Activated CD4-positive, alpha-beta memory T cell treated with anti-CD3 and anti-CD28 coated beads, Interleukin-2, amount 10 ng/mL, durations not matched to agents 7 days and 5 days (primary cell): ENCODE results near the gene B4GALT3. TPM values are rescaled to one million over a fixed set of nuclear protein-coding genes. Genes with fewer than 3 reads are reported as not detected.

Experiments used
- CTCF ChIA-PET: fragments of 350-600 bp; sonication (Branson Sonifier 250); formaldehyde crosslinking; loops from one replicate; lab custom pipeline; 2021; ENCODE audit warnings: antibody characterized with exemption, inconsistent platforms; lab: Charles Lee
- POLR2A ChIA-PET: fragments of 350-600 bp; sonication (Branson Sonifier 250); formaldehyde crosslinking; loops from one replicate; lab custom pipeline; 2021; ENCODE audit warnings: antibody characterized with exemption; lab: Charles Lee
- DNase-seq: peaks from one replicate; pipeline ENCODE4 v3.0.0-alpha.2; 2020
- H3K27ac Mint-ChIP-seq: one replicate; pipeline ENCODE4 v1.8.0; 2021; ENCODE audit warnings: mild to moderate bottlenecking, mixed read lengths
- H3K27me3 Mint-ChIP-seq: one replicate; pipeline ENCODE4 v1.8.0; 2021; ENCODE audit warnings: mixed read lengths
- H3K36me3 Mint-ChIP-seq: one replicate; pipeline ENCODE4 v1.8.0; 2021; ENCODE audit warnings: low read depth, mixed read lengths
- H3K4me1 Mint-ChIP-seq: one replicate; pipeline ENCODE4 v1.8.0; 2021; ENCODE audit warnings: mixed read lengths
- H3K4me3 Mint-ChIP-seq: one replicate; pipeline ENCODE4 v1.8.0; 2021; ENCODE audit warnings: mild to moderate bottlenecking, mixed read lengths
- H3K9me3 Mint-ChIP-seq: one replicate; pipeline ENCODE4 v1.8.0; 2021; ENCODE audit warnings: mixed read lengths
- total RNA-seq, 2 experiments: library from RNA; stranded (reverse); gene quantifications; one replicate each; pipeline ENCODE4 v1.2.3, GENCODE V29; 2021

Gene B4GALT3
- total RNA-seq, 2 experiments from 2014 or later = 55.0 to 56.7 TPM

DNA sequence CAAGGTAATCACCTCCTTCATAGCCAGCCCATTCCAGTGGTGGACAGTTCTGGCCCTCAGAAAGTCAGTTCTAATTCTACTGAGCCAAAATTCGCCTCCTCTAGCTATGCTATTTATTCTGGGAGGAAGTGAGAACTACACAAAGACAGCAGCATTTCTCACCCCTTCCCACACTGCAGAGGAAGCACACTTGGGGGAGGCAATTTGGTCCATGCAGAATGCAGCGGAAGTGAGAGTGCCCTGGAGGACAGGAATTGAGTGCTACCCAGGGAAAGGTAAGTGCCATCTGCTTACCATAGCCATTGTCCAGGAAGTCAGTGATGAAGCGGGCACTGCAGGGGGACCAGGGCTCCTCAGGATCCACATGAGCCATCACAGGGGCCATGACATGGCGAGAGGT is 17.9 kb upstream of the B4GALT3 start:
- POLR2A ChIA-PET = interaction anchor here (1.2 kb wide), 1 partner anchor 13 kb away, joined by 5 read pairs; no protein-coding TSS in a partner anchor
- no peaks in the 10 kb centered on the region for H3K9me3 Mint-ChIP-seq
- CTCF ChIA-PET = interaction anchor here (0.9 to 6.7 kb wide), 2 partner anchors 10 to 14 kb away, joined by 3 to 79 read pairs; no protein-coding TSS in a partner anchor
- DNase-seq = no peak
- peaks cover 56% of the 10 kb centered on the region for H3K4me1 Mint-ChIP-seq
- H3K4me3 Mint-ChIP-seq = no peak overlapping the region
- peak overlapping the region; percentile 12 for H3K27ac Mint-ChIP-seq
- H3K36me3 Mint-ChIP-seq = no peaks in the 10 kb centered on the region
- H3K27me3 Mint-ChIP-seq = no peaks in the 10 kb centered on the region

DNA sequence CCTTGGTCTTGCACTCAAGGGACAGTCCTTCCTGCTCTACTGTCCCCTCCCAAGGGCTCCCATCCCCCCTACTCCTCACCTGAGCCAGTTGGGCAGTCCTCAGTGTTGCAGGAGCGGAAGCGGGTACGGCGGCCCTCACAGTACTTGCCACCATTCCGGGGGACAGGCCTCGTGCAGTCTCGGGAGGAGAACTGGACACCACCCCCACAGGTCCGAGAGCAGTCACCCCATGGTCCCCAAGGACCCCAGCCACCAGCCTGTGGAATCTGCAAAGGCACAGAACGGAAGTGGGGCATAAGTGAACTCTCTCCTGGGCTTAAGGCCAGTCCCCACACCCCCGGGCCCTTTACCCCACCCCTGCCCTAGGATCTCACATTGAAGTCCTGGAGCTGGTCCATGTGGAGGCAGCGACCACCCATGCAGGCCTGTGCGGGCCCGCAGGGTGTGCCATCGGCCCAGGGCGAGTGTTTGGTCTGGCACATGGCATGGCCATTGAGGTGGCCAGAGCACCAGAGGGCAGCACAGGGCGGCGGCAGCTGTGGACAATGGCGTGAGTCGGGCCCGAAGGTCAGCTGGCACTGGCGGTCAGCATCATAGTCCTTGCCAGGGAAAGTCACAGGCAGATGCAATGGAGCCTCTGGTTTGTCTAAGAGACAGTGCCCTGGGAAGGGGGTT is 16.4 kb upstream of the B4GALT3 start:
- Mint-ChIP-seq H3K9me3 (no peaks in the 10 kb centered on the region), H3K36me3 (no peaks in the 10 kb centered on the region), H3K4me1 (peaks cover 50% of the 10 kb centered on the region), H3K4me3 (no peak overlapping the region), H3K27me3 (no peaks in the 10 kb centered on the region), H3K27ac (no peak overlapping the region)
- ChIA-PET POLR2A (interaction anchor here (1.0 to 4.3 kb wide), 4 partner anchors 9 to 19 kb away, joined by 3 to 49 read pairs (median 14); partner anchors contain the start of gene NDUFS2), CTCF (interaction anchor here (1.0 to 6.7 kb wide), 7 partner anchors 9 to 188 kb away, joined by 4 to 79 read pairs (median 19); partner anchors contain the start of genes NDUFS2, PPOX and TOMM40L)
- no peak for DNase-seq

DNA sequence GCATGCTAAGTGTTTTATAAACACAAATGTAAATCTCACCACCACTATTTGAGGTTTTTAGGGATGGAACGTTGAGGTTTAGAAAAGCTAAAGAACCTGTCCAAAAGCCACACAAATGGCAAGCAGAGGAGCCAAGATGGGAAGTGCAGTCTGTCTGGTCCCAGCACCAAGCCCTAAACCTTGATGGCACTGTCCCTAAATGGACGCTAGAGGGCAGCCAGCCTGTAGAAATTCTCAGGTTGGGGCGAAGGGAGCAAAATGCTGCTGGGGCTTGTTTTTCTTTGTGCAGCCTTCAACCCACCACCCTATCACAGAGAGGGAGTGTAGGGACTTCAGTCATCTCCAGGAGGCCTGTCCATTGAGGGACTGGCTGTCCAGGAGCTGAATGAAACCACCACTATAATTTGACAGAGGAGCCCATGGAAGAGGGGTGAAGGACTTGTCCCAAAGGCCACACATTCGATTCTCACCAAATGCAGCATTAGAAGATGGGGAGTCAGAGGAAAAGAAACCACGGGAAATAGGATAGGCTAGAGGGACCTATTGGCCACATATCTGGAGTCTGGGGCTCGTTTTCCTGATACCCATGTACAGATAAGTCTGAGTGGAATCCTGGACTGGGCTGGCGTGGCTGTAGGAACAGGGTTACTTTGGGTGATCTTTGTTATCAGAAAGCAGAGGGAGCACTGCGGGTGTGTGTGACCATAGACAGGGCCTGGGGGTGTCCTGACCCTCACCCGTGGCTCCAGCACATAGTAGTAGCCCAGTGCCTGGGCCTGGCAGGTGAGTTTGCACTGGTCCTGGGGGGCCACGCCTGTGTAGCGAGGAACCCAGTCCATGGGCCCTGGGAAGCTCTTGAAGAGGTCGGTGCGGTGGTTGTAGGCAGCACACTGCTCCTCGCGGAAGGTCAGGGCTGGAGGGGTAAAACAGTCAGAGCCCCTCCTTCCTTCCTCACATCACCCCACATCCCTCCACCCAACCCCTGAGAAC is 15.5 kb upstream of the B4GALT3 start:
- Mint-ChIP-seq H3K4me3 (no peak overlapping the region), H3K4me1 (peaks cover 53% of the 10 kb centered on the region), H3K27me3 (no peaks in the 10 kb centered on the region), H3K27ac (peak overlapping the region; percentile 56), H3K9me3 (no peaks in the 10 kb centered on the region), H3K36me3 (no peaks in the 10 kb centered on the region)
- peak; percentile 77 for DNase-seq
- ChIA-PET CTCF (interaction anchor here (0.6 to 6.7 kb wide), 21 partner anchors 10 to 268 kb away, joined by 3 to 79 read pairs (median 5); partner anchors contain the start of genes B4GALT3, NDUFS2, PPOX and TOMM40L), POLR2A (interaction anchor here (0.6 to 4.3 kb wide), 6 partner anchors 10 to 33 kb away, joined by 3 to 49 read pairs (median 10); partner anchors contain the start of genes B4GALT3, NDUFS2 and TOMM40L)

DNA sequence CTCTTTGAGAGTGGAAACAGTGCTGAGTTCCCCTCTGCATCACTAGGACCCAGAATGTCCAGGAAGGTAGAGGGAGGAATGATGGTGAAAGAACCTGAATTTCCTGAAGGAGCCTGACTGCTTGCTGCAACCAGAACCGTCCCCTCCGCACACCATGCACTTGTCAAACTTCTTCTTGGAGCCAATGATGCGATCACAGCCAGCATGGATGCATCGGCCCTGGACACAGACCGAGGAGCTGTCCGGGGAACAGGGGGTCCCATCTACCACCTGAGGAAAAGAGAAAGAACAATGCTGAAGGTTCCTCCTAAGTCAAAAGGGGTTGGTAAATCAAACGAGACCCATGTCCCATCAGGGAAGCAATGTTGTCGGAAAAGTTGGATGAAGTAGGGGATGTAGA is 14.7 kb upstream of the B4GALT3 start:
- no peak overlapping the region for H3K4me3 Mint-ChIP-seq
- no peak for DNase-seq
- H3K36me3 Mint-ChIP-seq = no peaks in the 10 kb centered on the region
- ChIA-PET CTCF (interaction anchor here (0.6 to 6.7 kb wide), 20 partner anchors 10 to 198 kb away, joined by 3 to 79 read pairs (median 5); partner anchors contain the start of genes B4GALT3, NDUFS2, PPOX and TOMM40L), POLR2A (interaction anchor here (1.0 to 4.3 kb wide), 6 partner anchors 9 to 34 kb away, joined by 4 to 49 read pairs (median 10); partner anchors contain the start of genes B4GALT3, NDUFS2, PPOX and TOMM40L)
- no peaks in the 10 kb centered on the region for H3K27me3 Mint-ChIP-seq
- no peaks in the 10 kb centered on the region for H3K9me3 Mint-ChIP-seq
- peaks cover 52% of the 10 kb centered on the region for H3K4me1 Mint-ChIP-seq
- H3K27ac Mint-ChIP-seq = no peak overlapping the region

DNA sequence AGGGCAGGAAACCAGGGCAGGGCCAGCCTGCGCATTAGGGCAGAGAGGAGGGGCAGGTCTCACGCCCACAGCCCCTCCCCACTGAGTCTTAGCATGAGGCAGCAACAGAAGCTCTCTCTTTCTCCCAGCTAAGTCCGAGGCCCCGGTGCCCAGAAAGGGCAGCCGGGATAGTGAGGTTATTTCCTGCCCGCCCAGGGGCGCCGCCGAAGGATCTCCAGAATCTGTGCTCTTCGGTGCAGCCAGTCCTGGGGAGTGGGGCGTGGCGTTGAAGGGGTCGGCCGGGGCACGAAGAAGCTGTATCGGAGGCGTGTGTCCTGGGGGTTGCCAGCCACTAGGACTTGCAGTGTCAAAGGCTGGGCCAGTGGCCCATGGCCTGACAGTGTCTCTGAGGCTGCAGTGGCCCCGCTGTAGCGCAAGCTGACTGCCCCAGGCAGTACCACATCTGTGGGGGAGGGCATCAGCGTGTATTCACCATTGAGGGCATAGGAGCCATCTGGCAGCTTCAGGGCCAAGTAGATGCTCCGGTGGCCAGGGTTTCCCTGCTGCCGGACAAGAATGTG is 13.7 kb upstream of the B4GALT3 start:
- CTCF ChIA-PET = interaction anchor here (1.1 to 6.7 kb wide), 14 partner anchors 10 to 191 kb away, joined by 3 to 79 read pairs (median 6); partner anchors contain the start of genes B4GALT3, NDUFS2, PPOX and TOMM40L
- Mint-ChIP-seq H3K9me3 (no peaks in the 10 kb centered on the region), H3K27me3 (no peaks in the 10 kb centered on the region), H3K4me1 (peaks cover 55% of the 10 kb centered on the region), H3K27ac (no peak overlapping the region), H3K36me3 (no peaks in the 10 kb centered on the region), H3K4me3 (no peak overlapping the region)
- DNase-seq = no peak
- POLR2A ChIA-PET = interaction anchor here (1.0 to 4.3 kb wide), 8 partner anchors 9 to 145 kb away, joined by 3 to 49 read pairs (median 8); partner anchors contain the start of genes B4GALT3, NDUFS2, PPOX and TOMM40L

DNA sequence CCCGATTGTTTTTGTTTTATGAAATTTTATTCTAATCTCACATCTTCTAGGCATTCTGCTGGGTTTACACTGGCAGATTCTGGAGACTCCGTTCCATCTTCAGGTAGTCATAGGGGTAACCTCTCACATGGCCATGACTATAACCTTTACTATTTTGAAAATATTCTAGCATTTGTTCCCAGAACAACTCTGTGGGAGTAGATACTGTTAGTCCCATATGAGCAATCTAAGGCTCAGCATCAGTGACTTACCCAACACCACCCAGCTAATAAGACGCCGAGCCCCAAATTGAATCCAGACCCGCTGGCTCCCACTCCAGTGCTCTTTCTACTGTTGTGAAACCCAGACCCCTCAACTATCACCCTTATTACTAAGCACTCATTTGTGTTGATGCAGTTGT is 11.7 kb upstream of the B4GALT3 start:
- H3K36me3 Mint-ChIP-seq = no peaks in the 10 kb centered on the region
- H3K4me3 Mint-ChIP-seq = no peak overlapping the region
- peaks cover 61% of the 10 kb centered on the region for H3K4me1 Mint-ChIP-seq
- no peaks in the 10 kb centered on the region for H3K9me3 Mint-ChIP-seq
- no peak for DNase-seq
- no peaks in the 10 kb centered on the region for H3K27me3 Mint-ChIP-seq
- no peak overlapping the region for H3K27ac Mint-ChIP-seq
- ChIA-PET CTCF (interaction anchor here (1.8 to 6.7 kb wide), 2 partner anchors 8 to 37 kb away, joined by 6 to 79 read pairs; partner anchors contain the start of gene TOMM40L), POLR2A (interaction anchor here (1.8 kb wide), 1 partner anchor 13 kb away, joined by 10 read pairs; the partner anchor contains the start of gene NDUFS2)

DNA sequence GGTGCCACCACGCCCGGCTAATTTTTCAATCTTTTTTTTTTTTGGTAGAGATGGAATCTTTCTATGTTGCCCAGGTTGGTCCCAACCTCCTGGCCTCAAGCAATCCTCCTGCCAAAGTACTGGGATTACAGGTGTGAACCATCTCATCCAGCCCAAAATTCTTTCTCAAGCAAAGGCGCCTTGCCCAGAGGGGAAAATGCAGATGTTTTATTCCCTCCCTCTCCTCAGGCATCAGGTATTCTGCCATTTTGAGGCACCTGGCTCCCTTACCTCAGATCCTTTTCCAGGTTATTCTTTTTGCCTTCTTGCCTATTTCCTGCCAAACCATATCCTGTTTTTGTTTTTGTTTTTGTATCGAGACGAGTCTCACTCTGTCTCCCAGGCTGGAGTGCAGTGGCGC is 11.1 kb upstream of the B4GALT3 start:
- CTCF ChIA-PET = interaction anchor here (0.6 to 1.8 kb wide), 2 partner anchors 37 to 198 kb away, joined by 3 to 6 read pairs; partner anchors contain the start of gene TOMM40L
- Mint-ChIP-seq H3K9me3 (no peaks in the 10 kb centered on the region), H3K27ac (peak overlapping the region; percentile 19), H3K4me3 (no peak overlapping the region), H3K4me1 (peaks cover 68% of the 10 kb centered on the region), H3K27me3 (no peaks in the 10 kb centered on the region), H3K36me3 (no peaks in the 10 kb centered on the region)
- POLR2A ChIA-PET = interaction anchor here (1.8 kb wide), 1 partner anchor 14 kb away, joined by 10 read pairs; the partner anchor contains the start of gene NDUFS2
- no peak for DNase-seq

DNA sequence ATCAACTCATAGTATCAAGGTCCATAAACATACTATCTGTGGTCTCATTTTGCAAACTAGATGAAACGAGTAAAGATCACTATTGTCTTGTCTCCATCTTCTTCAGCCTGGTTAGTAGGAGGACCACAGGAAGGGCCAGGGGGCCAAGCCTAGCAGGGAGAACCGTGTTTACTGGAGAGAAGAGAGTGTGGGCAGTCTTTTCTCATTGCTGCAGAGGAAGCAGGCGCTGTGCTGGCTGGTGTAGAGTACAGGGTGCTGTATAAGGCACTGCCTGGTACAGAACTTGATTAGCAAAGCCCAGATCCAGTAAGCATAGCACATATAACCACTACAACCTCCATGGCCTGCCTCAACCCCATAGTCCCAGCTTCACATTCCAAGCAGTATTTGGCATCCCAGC is 10.0 kb upstream of the B4GALT3 start:
- H3K27ac Mint-ChIP-seq = peak overlapping the region; percentile 93

DNA sequence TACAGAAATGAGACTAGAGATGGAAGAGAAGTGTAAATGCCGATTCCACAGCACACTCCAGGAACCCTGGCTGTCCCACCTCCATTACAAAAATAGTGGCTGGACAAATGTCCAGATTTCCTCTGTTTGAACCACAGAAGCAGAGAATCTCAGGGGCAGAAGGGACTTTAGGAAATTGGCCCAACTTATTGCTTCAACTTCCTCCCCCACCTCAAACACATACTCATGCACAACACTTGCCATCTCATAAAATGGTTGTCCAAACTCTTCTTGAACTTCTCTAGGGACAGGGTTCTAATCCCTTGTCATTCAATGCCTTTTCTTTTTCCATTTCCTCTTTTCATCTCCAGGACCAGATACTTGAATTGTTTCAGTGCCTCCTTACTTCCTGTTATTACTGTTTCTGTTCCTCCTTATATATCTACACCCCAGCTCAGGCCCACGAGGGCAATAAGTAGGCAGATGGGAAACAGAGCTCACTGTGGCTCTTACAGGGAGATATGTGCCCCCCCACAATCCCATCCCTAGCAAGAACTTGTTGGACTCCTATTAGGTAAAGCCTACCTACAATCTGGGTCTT is 8.5 kb upstream of the B4GALT3 start:
- H3K27ac Mint-ChIP-seq = peak overlapping the region; percentile 93
- peak overlapping the region; percentile 71 for H3K4me3 Mint-ChIP-seq
- ChIA-PET CTCF (interaction anchor here (0.7 to 2.4 kb wide), 6 partner anchors 16 to 182 kb away, joined by 3 to 14 read pairs (median 4); partner anchors contain the start of genes CFAP126, NDUFS2, PPOX and TOMM40L), POLR2A (interaction anchor here (0.6 to 2.9 kb wide), 13 partner anchors 9 to 139 kb away, joined by 3 to 39 read pairs (median 4); partner anchors contain the start of genes ARHGAP30, B4GALT3, NDUFS2 and PPOX)
- peaks cover 75% of the 10 kb centered on the region for H3K4me1 Mint-ChIP-seq
- DNase-seq = no peak
- H3K36me3 Mint-ChIP-seq = peaks cover 3% of the 10 kb centered on the region
- H3K27me3 Mint-ChIP-seq = no peaks in the 10 kb centered on the region
- no peaks in the 10 kb centered on the region for H3K9me3 Mint-ChIP-seq

More for the DNA sequence above, 10.0 kb upstream of the B4GALT3 start:
- Mint-ChIP-seq H3K4me3 (no peak overlapping the region), H3K36me3 (peaks cover 3% of the 10 kb centered on the region), H3K4me1 (peaks cover 67% of the 10 kb centered on the region), H3K9me3 (no peaks in the 10 kb centered on the region), H3K27me3 (no peaks in the 10 kb centered on the region)
- DNase-seq = no peak
- ChIA-PET CTCF (interaction anchor here (0.5 to 2.4 kb wide), 4 partner anchors 22 to 41 kb away, joined by 4 to 14 read pairs (median 8); partner anchors contain the start of genes PPOX and TOMM40L), POLR2A (interaction anchor here (1.4 to 2.9 kb wide), 5 partner anchors 11 to 38 kb away, joined by 3 to 39 read pairs (median 10); partner anchors contain the start of genes NDUFS2, PPOX and TOMM40L)

DNA sequence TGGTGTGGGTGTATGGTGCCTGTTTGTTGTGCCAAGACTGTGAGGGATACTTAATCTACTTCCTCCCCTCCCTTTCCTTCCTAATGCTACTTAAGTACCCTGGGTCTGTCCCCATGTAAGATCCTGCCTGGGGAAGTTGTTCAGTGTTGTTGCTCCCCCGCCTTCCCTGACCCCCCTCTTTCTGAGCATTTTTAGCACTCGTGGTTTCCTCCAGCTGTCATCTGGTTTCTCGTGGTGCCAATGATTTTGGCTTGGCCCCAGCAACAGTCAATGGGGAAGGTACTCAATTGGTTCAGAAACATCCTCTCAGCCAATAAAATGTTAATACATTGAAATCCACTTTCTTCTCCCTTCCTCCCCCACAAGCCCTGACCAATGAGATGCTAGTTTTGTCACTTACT is 8.0 kb upstream of the B4GALT3 start:
- Mint-ChIP-seq H3K9me3 (no peaks in the 10 kb centered on the region), H3K4me1 (peaks cover 79% of the 10 kb centered on the region), H3K4me3 (peak overlapping the region; percentile 71), H3K36me3 (peaks cover 3% of the 10 kb centered on the region), H3K27me3 (no peaks in the 10 kb centered on the region), H3K27ac (peak overlapping the region; percentile 93)
- DNase-seq = peak; percentile 88
- POLR2A ChIA-PET = interaction anchor here (0.6 to 2.9 kb wide), 12 partner anchors 8 to 139 kb away, joined by 3 to 39 read pairs (median 4); partner anchors contain the start of genes ARHGAP30, B4GALT3, NDUFS2 and PPOX
- CTCF ChIA-PET = interaction anchor here (1.2 to 2.4 kb wide), 2 partner anchors 40 to 49 kb away, joined by 4 to 14 read pairs; partner anchors contain the start of gene TOMM40L
